GM19438 (cell line): ENCODE data around the gene HAO2.
"Not testable (repeated sequence)": the region's sequence is repeated elsewhere in the genome, so short reads cannot be mapped to it uniquely, and the experiment has no call there.

ENCODE experiments used
- ATAC-seq: cut with Tn5 transposase; IDR thresholded peaks from one replicate; pipeline ENCODE4 v1.9.1; 2021; ENCODE audit warnings: low read depth; ENCODE audit not compliant: unreplicated experiment

HAO2 gene

DNA sequence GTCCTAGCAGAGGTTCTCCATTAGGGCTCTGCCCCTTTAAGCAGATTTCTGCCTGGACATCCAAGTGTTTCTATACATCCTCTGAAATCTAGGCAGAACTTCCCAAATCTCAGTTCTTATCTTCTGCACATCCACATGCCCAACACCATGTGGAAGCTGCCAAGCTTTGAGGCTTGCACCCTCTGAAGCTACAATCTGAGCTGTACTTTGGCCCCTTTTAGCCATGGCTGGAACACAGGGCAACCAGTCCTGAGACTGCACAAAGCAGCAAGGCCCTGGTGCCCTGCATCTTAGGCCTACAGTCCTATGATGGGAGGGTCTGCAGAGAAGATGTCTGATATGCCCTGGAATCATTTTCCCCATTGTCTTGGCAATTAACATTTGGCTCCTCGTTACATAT is 8.0 kb downstream of the HAO2 start:
- ATAC-seq, result no peak

- ATAC-seq, result not testable (repeated sequence)
Observed at GRCh38 chr1:119377594-119377993, 9.0 kb downstream of the HAO2 start.

GRCh38 chr1:119379117-119379516 is 10.5 kb downstream of the HAO2 start:
- ATAC-seq, result no peak

GRCh38 chr1:119380304-119380703 is 11.7 kb downstream of the HAO2 start:
- no peak for ATAC-seq

DNA sequence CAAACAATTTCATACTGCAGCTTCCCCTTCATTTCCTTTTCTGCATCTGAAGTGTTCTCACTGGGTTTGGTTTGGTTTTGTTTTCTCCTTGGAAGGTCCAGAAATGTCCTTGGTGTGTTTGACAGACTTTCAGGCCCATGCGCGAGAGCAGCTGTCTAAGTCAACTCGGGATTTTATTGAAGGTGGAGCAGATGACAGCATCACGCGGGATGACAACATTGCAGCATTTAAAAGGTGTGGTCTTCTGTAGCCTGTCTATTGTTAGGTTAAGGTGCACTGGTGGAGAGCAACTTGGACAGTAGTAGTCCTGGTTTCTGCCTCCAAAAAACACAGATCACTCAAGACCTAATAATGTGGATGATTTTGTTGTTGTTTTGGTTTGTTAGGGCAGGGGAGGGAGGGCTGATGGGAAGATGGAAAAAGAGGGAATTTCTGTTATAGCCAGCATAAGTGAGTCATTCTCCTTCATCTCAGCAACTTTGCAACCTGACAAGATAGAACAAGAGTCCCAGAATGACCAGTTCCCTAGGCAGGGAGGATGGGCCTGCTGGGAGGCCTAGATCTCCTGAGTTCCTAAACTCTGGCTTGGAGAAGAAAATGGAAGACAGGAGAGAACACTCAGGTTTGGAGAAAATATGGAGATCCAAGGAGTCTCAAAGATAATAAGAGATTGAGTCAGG is 12.5 kb downstream of the HAO2 start:
- no peak for ATAC-seq

DNA sequence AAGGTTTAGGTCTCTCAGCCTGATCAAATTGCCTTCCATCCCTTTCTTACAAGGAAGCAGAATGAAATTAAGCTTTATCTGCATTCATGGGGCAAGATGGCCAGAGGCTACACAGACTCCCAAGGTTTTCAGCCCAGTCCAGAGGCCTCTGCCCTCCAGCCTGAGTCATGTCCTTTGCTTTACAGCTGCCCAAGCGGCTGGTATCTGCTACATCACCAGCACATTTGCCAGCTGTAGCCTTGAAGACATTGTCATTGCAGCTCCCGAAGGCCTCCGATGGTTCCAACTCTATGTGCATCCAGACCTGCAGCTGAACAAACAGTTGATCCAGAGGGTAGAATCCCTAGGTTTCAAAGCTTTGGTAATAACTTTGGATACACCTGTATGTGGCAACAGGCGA is 16.0 kb downstream of the HAO2 start:
- no peak for ATAC-seq

DNA sequence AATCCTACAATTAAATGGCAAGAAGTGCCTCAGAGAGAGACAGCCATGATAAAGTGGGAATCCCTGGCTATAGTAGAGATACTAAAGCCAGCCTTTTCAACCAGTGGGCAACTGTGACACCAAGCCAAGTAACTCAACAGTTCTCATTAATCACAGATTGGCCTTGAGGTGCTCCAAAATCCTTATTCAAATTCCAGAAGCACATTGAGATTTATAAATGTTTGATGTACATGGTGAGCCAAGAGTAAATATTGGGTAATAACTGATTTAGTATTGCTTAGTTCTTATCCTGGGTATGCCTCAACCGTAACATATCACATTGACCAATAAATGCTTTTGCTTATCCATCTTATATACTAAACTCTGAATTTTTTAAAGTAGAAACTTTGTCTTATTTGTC is 17.1 kb downstream of the HAO2 start:
- ATAC-seq, result no peak

DNA sequence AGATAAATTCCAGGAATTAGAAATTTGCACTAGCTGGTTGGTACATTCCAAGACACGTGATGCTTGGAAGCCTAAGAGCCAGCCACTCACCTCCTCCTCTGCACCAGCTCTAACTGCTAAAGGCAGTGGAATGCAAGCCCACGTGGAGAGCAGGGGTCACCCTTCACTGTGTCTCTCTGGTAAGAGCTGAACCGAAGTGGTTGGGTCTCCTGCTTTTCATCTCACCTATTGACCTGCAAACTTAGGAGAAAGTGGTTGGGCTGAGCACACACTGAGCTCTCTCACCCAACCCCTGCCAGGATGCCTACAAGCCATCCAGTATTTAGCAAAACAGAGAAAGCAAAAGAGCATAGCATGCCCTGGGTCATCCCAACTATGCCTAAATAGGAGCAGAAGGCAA is 19.3 kb downstream of the HAO2 start:
- ATAC-seq, result no peak

DNA sequence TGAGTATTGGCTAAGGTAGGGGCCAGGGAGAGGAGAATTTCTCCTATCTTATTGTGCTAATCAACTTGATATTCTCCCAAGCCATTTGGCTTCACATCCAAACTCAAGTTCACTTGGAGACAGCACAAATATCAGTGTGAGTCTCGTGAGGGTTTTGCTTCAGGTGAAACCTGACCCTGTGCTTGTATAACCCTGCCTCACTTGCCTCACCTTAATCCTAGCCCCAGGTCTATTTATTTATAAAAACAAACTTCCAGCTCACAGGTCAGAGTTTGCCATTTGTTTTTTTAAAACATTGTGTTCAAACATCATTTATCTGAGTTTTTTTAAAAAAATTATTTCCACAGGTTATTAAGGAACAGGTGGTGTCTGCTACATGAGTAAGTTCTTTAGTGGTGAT is 19.9 kb downstream of the HAO2 start:
- ATAC-seq, result no peak

DNA sequence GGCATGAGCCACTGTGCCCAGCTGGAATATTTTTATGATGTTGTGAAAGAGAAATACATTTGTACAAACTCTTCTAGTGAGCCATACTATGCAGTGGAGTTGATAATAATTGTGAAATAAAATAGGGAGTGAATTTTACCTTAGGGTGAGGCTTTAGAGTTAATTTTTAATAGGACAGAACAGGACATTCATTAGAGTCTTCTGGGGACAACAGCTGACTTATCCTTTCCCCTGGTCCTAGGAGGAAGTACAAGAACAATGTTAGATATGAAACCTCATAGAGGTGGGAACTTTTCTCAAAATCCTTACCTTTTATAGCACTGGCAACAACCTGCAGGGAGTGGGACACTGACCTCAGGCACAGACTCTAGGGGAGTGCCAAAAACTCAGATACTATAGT is 21.9 kb downstream of the HAO2 start:
- no peak for ATAC-seq

- ATAC-seq, result no peak
Observed at GRCh38 chr1:119391749-119392148, 23.2 kb downstream of the HAO2 start.

GRCh38 chr1:119394085-119394484 is 25.5 kb downstream of the HAO2 start:
- ATAC-seq, result no peak

GRCh38 chr1:119396982-119397381 is 28.4 kb downstream of the HAO2 start:
- no peak for ATAC-seq

- ATAC-seq, result no peak
Observed at GRCh38 chr1:119397986-119398385, 29.4 kb downstream of the HAO2 start.

- ATAC-seq, result no peak
Observed at GRCh38 chr1:119404736-119405135, 36.2 kb downstream of the HAO2 start.

DNA sequence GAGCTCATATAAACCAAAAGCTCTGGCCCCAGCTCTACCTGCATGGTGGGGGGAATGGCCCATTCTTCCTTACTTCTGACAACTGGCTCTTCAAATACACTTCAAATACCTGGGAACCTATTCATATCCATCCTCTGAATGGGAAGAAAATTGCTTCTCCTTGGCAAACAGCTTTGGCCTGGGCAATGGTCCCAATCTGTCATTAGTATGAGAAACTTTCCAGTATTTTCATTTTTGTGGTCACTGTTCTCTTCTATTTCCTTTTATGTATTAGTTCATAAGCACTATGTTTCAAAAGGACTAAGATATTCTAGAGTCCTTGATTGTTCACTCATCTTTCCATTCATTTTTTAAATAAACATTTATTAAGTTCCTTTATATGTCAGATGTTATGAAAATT is 41.1 kb downstream of the HAO2 start:
- no peak for ATAC-seq

- ATAC-seq, result no peak
Observed at GRCh38 chr1:119410961-119411360, 42.4 kb downstream of the HAO2 start.

DNA sequence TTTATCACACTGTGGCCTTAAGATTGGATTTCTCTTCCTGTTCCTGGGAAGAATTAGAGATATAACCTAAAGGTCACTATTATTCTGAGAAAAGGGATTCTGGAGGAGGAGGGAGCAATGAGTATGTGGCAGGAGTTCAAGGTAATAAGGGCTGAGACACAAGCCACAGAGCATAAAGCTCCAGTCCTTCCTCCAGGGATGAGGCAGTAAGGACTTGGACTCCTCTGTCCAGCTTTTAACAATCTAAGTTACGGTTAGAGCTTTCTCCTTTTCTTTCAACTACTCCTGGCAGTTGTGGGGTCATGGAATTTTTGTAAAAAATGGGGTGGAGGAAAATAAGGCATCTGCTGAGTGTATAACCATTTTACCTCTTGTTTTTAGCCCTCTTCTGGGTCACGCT is 46.4 kb downstream of the HAO2 start, which contains the start of gene HSD3B2:
Gene HSD3B2, plus strand, starts transcription at position 201 of the 400 bp plus-strand sequence. CDS start 270 bp downstream, outside the sequence.
- no peak for ATAC-seq

DNA sequence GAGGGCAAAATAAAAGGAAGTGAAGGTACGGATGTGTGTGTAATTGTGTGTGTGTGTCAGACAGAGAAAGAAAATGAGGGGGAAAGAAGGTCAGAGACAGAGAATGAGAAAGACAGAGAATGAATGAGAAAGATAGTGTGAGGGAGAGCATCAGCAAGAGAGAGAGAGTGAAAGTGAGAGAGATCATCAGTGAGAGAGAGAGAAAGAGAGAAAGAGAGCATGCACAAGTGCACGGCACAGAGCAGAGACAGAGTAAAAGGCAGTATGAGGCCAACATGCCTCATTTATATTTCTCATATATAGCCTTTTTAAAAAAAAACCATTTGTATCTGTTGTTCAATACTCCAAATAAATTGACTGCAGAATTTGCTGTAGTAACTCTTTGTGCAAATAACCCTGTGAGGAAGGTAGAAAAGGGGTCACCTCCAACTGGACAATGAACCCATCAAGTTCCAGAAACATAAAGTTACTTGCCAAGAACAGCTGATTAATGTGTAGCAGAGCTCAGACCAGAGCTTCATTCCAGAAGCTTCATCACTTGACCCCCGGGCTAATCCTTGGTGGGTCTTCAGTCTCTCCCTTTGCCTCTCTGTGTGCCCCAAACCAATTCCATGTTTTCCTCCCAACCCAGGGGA is 47.5 kb downstream of the HAO2 start:
- ATAC-seq, result no peak

DNA sequence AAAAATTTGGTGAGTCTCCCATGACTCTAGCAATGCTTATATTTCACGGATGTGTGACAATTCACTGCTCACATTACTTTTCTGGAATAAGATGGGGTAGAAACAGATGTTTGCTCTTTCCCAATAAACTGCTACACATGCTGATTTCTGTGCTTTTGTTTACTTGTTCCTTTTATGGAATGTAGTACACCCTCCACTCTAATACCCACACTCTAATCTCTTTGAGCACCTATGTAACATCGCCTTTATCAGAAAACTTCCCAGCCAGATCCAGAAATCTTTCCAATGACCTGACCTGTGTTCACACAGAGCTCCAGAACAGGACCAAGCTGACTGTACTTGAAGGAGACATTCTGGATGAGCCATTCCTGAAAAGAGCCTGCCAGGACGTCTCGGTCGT is 50.5 kb downstream of the HAO2 start:
- no peak for ATAC-seq

- no peak for ATAC-seq
Observed at GRCh38 chr1:119420638-119421037, 52.1 kb downstream of the HAO2 start.

DNA sequence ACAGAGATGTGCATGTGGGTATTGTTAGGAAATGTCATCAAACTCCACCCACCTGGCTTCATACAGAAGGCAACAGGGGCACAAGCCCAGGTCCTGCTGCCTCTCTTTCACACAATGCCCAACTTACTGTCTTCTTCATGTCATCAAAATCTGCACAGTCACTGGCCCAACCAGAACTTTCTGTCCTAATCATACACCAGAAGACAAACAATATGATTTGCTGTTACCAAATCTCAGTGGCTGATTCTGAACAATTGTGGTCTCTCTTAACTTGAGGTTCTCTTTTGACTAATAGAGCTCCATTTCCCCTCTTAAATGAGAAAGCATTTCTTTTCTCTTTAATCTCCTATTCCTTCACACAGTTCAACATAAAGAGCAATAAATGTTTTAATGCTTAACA is 54.0 kb downstream of the HAO2 start:
- no peak for ATAC-seq
